MCF 10A (cell line): Measurements from ENCODE around the gene ACAP2. TPM values are rescaled to one million over a fixed set of nuclear protein-coding genes. Genes with fewer than 3 reads are reported as not detected.
A peak's percentile ranks its signal among the peaks of the same experiment; 100 is the strongest.

Experiments used
- BruUV-seq: library from RNA; stranded (reverse); fragments of 400-500 nt; replicated peaks from 2 replicates; lab custom pipeline; 2021; lab: Mats Ljungman, UMichigan
- CTCF ChIA-PET: fragments of 300-600 bp; sonication (Branson Sonifier 250); formaldehyde crosslinking; extraction: SDS; loops from one replicate; lab custom pipeline; 2021; ENCODE audit warnings: antibody characterized with exemption, inconsistent platforms; lab: Yijun Ruan, JAX
- POLR2A ChIA-PET: fragments of 300-600, 350-650 bp; sonication (Branson Sonifier 250); formaldehyde crosslinking; extraction: SDS; loops from one replicate; lab custom pipeline; 2020; ENCODE audit warnings: antibody characterized with exemption, inconsistent platforms; lab: Yijun Ruan, JAX
- DNase-seq: peaks from one replicate; pipeline ENCODE4 v3.0.0-alpha.2; 2018; ENCODE audit not compliant: unreplicated experiment
- H3K27ac Mint-ChIP-seq: one replicate; pipeline ENCODE4 v1.8.0; 2022; ENCODE audit warnings: mild to moderate bottlenecking, low read depth, mixed read lengths; ENCODE audit not compliant: unreplicated experiment
- H3K27me3 Mint-ChIP-seq: one replicate; pipeline ENCODE4 v1.8.0; 2022; ENCODE audit warnings: mixed read lengths; ENCODE audit not compliant: insufficient read depth, unreplicated experiment
- H3K36me3 Mint-ChIP-seq: one replicate; pipeline ENCODE4 v1.8.0; 2022; ENCODE audit warnings: mild to moderate bottlenecking, moderate library complexity, mixed read lengths; ENCODE audit not compliant: insufficient read depth, unreplicated experiment
- H3K4me1 Mint-ChIP-seq: one replicate; pipeline ENCODE4 v1.8.0; 2022; ENCODE audit warnings: mixed read lengths; ENCODE audit not compliant: insufficient read depth, unreplicated experiment
- H3K4me3 Mint-ChIP-seq: one replicate; pipeline ENCODE4 v1.8.0; 2022; ENCODE audit warnings: mild to moderate bottlenecking, moderate library complexity, mixed read lengths; ENCODE audit not compliant: unreplicated experiment
- H3K9me3 Mint-ChIP-seq: one replicate; pipeline ENCODE4 v1.8.0; 2022; ENCODE audit warnings: mixed read lengths; ENCODE audit not compliant: unreplicated experiment
- CTCF ChIP-seq: fragments of 200-600 bp; IDR thresholded peaks from one replicate; pipeline ENCODE4 v1.8.0; 2022; ENCODE audit warnings: antibody characterized with exemption, mild to moderate bottlenecking; ENCODE audit not compliant: unreplicated experiment
- intact Hi-C: fragments of 100-400 bp; cut with micrococcal nuclease; formaldehyde crosslinking; loops from 2 replicates; pipeline ENCODE4 v1.14.1; 2022
- total RNA-seq: library from RNA; stranded (reverse); gene quantifications from 2 replicates; pipeline ENCODE4 v1.2.3, GENCODE V29; 2022

Gene ACAP2
- total RNA-seq, 1 experiment from 2014 or later: 53.2 TPM

GRCh38 chr3:195240171-195240701 is 202.6 kb downstream of the ACAP2 start:
- CTCF ChIA-PET: interaction anchor here (0.5 to 1.1 kb wide), 3 partner anchors 14 to 56 kb away, joined by 4 to 5 read pairs (median 5); no protein-coding TSS in a partner anchor
- H3K27me3 Mint-ChIP-seq: no peaks in the 10 kb centered on the region
- H3K9me3 Mint-ChIP-seq: peaks cover 7% of the 10 kb centered on the region
- intact Hi-C loops: no loop called here
- no peak for DNase-seq
- TF ChIP-seq CTCF: no peak
- H3K4me3 Mint-ChIP-seq: no peak overlapping the region
- no TSS peak for BruUV-seq
- peaks cover 8% of the 10 kb centered on the region for H3K4me1 Mint-ChIP-seq
- POLR2A ChIA-PET: interaction anchor here (0.6 kb wide), 1 partner anchor 77 kb away, joined by 4 read pairs; no protein-coding TSS in a partner anchor
- peaks cover 6% of the 10 kb centered on the region for H3K36me3 Mint-ChIP-seq
- no peak overlapping the region for H3K27ac Mint-ChIP-seq

- TF ChIP-seq CTCF: no peak
- no TSS peak for BruUV-seq
- intact Hi-C loops: no loop called here
- H3K4me1 Mint-ChIP-seq: peaks cover 8% of the 10 kb centered on the region
- H3K4me3 Mint-ChIP-seq: no peak overlapping the region
- peaks cover 6% of the 10 kb centered on the region for H3K36me3 Mint-ChIP-seq
- ChIA-PET CTCF (interaction anchor here (0.6 to 0.8 kb wide), 3 partner anchors 21 to 597 kb away, joined by 3 to 5 read pairs (median 3); no protein-coding TSS in a partner anchor), POLR2A (no interaction called here)
- no peak for DNase-seq
- H3K9me3 Mint-ChIP-seq: peaks cover 7% of the 10 kb centered on the region
- no peaks in the 10 kb centered on the region for H3K27me3 Mint-ChIP-seq
- H3K27ac Mint-ChIP-seq: peak overlapping the region; percentile 4
Measured at GRCh38 chr3:195239121-195239520, 203.7 kb downstream of the ACAP2 start.

- intact Hi-C loops: no loop called here
- Mint-ChIP-seq H3K4me3 (no peak overlapping the region), H3K9me3 (peaks cover 7% of the 10 kb centered on the region), H3K36me3 (peaks cover 6% of the 10 kb centered on the region), H3K27me3 (no peaks in the 10 kb centered on the region), H3K27ac (peak overlapping the region; percentile 4), H3K4me1 (peaks cover 8% of the 10 kb centered on the region)
- BruUV-seq: no TSS peak
- ChIA-PET POLR2A (no interaction called here), CTCF (no interaction called here)
- DNase-seq: no peak
- no peak for TF ChIP-seq CTCF
Measured at GRCh38 chr3:195238586-195239118, 204.2 kb downstream of the ACAP2 start.

- no peak for TF ChIP-seq CTCF
- no TSS peak for BruUV-seq
- H3K4me3 Mint-ChIP-seq: no peak overlapping the region
- DNase-seq: peak; percentile 50
- CTCF ChIA-PET: no interaction called here
- no peak overlapping the region for H3K27ac Mint-ChIP-seq
- H3K27me3 Mint-ChIP-seq: no peaks in the 10 kb centered on the region
- H3K4me1 Mint-ChIP-seq: peaks cover 8% of the 10 kb centered on the region
- peaks cover 7% of the 10 kb centered on the region for H3K9me3 Mint-ChIP-seq
- intact Hi-C loops: no loop called here
- H3K36me3 Mint-ChIP-seq: peaks cover 6% of the 10 kb centered on the region
- POLR2A ChIA-PET: no interaction called here
Measured at GRCh38 chr3:195238081-195238571, 204.7 kb downstream of the ACAP2 start.
